Fibroblast of lung (primary cell): ENCODE data around the gene FGA. TPM values are rescaled to one million over a fixed set of nuclear protein-coding genes. Genes with fewer than 3 reads are reported as not detected.

ENCODE experiments used
- DNase-seq, 2 donors: peaks; one replicate each; pipeline versions ENCODE4 v3.0.0 to v3.0.0-alpha.2; 2010; ENCODE audit warnings: low read depth in 2 of 2
- H2AFZ ChIP-seq: 2 replicates; pipeline ENCODE4 v1.5.1; 2012; ENCODE audit warnings: low read length, control low read depth, inconsistent platforms
- H3K27ac ChIP-seq: 2 replicates; pipeline ENCODE4 v1.5.1; 2011; ENCODE audit warnings: low read length, control low read depth; ENCODE audit not compliant: insufficient read depth
- H3K27me3 ChIP-seq: 2 replicates; pipeline ENCODE4 v1.5.1; 2011; ENCODE audit warnings: mild to moderate bottlenecking, low read length; ENCODE audit not compliant: control insufficient read depth, insufficient read depth
- H3K36me3 ChIP-seq: 2 replicates; pipeline ENCODE4 v1.5.1; 2011; ENCODE audit warnings: low read length; ENCODE audit not compliant: control insufficient read depth, insufficient read depth
- H3K4me1 ChIP-seq: 2 replicates; pipeline ENCODE4 v1.5.1; 2011; ENCODE audit warnings: low read length; ENCODE audit not compliant: control insufficient read depth, insufficient read depth; ENCODE audit errors: extremely low read depth
- H3K4me2 ChIP-seq: 2 replicates; pipeline ENCODE4 v1.5.1; 2011; ENCODE audit warnings: low read length, control low read depth; ENCODE audit not compliant: insufficient read depth; ENCODE audit errors: extremely low read depth
- H3K4me3 ChIP-seq, 4 experiments: fragments of 200-600 bp in 1 of 4; sonication (generic) in 1 of 4; replicated peaks in 1 of 4; 2 replicates each; pipeline ENCODE4 v1.5.1; 2011 to 2016; ENCODE audit warnings: low read length in 4 of 4, low read depth in 3 of 4, mild to moderate bottlenecking in 3 of 4, control low read depth in 2 of 4, inconsistent platforms in 1 of 4, mixed read lengths in 1 of 4; ENCODE audit not compliant: insufficient read depth in 1 of 4; ENCODE audit errors: control extremely low read depth in 1 of 4
- H3K79me2 ChIP-seq: 2 replicates; pipeline ENCODE4 v1.5.1; 2012; ENCODE audit warnings: mild to moderate bottlenecking, low read length, inconsistent platforms; ENCODE audit not compliant: control insufficient read depth, insufficient read depth
- H3K9ac ChIP-seq: 2 replicates; pipeline ENCODE4 v1.5.1; 2011; ENCODE audit warnings: mild to moderate bottlenecking, low read length, control low read depth; ENCODE audit not compliant: insufficient read depth
- H3K9me3 ChIP-seq: 2 replicates; pipeline ENCODE4 v1.5.1; 2012; ENCODE audit warnings: low read depth, low read length; ENCODE audit not compliant: control insufficient read depth, insufficient read depth
- H4K20me1 ChIP-seq: 2 replicates; pipeline ENCODE4 v1.5.1; 2011; ENCODE audit warnings: low read length; ENCODE audit not compliant: control insufficient read depth, insufficient read depth; ENCODE audit errors: extremely low read depth
- CTCF ChIP-seq, 2 donors: IDR thresholded peaks in 1 of 2; conservative IDR thresholded peaks in 1 of 2; 1 replicate in 1 of 2; 2 replicates in 1 of 2; pipeline ENCODE4 v1.5.1; 2011 to 2012; ENCODE audit warnings: low read length in 2 of 2, control low read depth in 1 of 2, inconsistent platforms in 1 of 2, low read depth in 1 of 2, mild to moderate bottlenecking in 1 of 2
- EZH2 ChIP-seq: IDR thresholded peaks from 2 replicates; pipeline ENCODE4 v1.5.1; 2012; ENCODE audit warnings: low read length, control low read depth, mild to moderate bottlenecking; ENCODE audit errors: missing control alignments
- polyA plus RNA-seq, 2 donors: library from polyadenylated mRNA; depleted of rRNA in 1 of 2; stranded (reverse) in 1 of 2; unstranded in 1 of 2; fragments of >200 nt; gene quantifications; 2 replicates each; pipeline ENCODE4 v1.2.1, GENCODE V29; 2011 to 2012; ENCODE audit warnings: missing spikeins in 1 of 2
- total RNA-seq: library from RNA; depleted of rRNA; stranded (reverse); fragments of >200 nt; gene quantifications from 2 replicates; pipeline ENCODE4 v1.2.1, GENCODE V29; 2014

Gene FGA
- total and polyA plus RNA-seq, 2 donors (not counting 1 experiment from before 2014, with no cell fraction given), result not detected

GRCh38 chr4:154569028-154569427, 21.5 kb downstream of the FGA start:
- TF ChIP-seq CTCF (conservative IDR thresholded peaks at IDR 0.05 in 1 of 2, IDR thresholded peaks at IDR 0.05 in 1 of 2; ENCODE audit: low read depth in 1 of 2, low read length in 2 of 2), result no peak
- no peak for TF ChIP-seq EZH2
- Histone ChIP-seq H3K4me3 (no peak overlapping the region), H3K36me3 (no peaks in the 10 kb centered on the region), H3K27me3 (no peaks in the 10 kb centered on the region), H3K79me2 (no peaks in the 10 kb centered on the region), H3K4me2 (no peak overlapping the region), H3K9me3 (no peaks in the 10 kb centered on the region), H2AFZ (no peak overlapping the region), H4K20me1 (no peaks in the 10 kb centered on the region), H3K9ac (no peak overlapping the region), H3K4me1 (no peaks in the 10 kb centered on the region), H3K27ac (no peak overlapping the region)
- DNase-seq, result no peak

- Histone ChIP-seq H3K4me3 (no peak overlapping the region), H3K27ac (no peak overlapping the region), H3K36me3 (no peaks in the 10 kb centered on the region), H3K9me3 (no peaks in the 10 kb centered on the region), H3K27me3 (no peaks in the 10 kb centered on the region), H4K20me1 (no peaks in the 10 kb centered on the region), H2AFZ (no peak overlapping the region), H3K9ac (no peak overlapping the region), H3K4me1 (no peaks in the 10 kb centered on the region), H3K4me2 (no peak overlapping the region), H3K79me2 (no peaks in the 10 kb centered on the region)
- peak in 1 of 2 donors; percentile 60 for DNase-seq
- TF ChIP-seq CTCF (conservative IDR thresholded peaks at IDR 0.05 in 1 of 2, IDR thresholded peaks at IDR 0.05 in 1 of 2; ENCODE audit: low read depth in 1 of 2, low read length in 2 of 2) (no peak), EZH2 (no peak)
These were observed 23.8 kb downstream of the FGA start for GRCh38 chr4:154566639-154567204.

GRCh38 chr4:154565704-154566103, 24.8 kb downstream of the FGA start:
- Histone ChIP-seq H3K27me3 (no peaks in the 10 kb centered on the region), H4K20me1 (no peaks in the 10 kb centered on the region), H3K9me3 (no peaks in the 10 kb centered on the region), H3K4me2 (no peak overlapping the region), H3K9ac (no peak overlapping the region), H3K27ac (no peak overlapping the region), H3K4me1 (no peaks in the 10 kb centered on the region), H3K79me2 (no peaks in the 10 kb centered on the region), H3K36me3 (no peaks in the 10 kb centered on the region), H2AFZ (no peak overlapping the region), H3K4me3 (no peak overlapping the region)
- no peak for TF ChIP-seq CTCF (conservative IDR thresholded peaks at IDR 0.05 in 1 of 2, IDR thresholded peaks at IDR 0.05 in 1 of 2; ENCODE audit: low read depth in 1 of 2, low read length in 2 of 2)
- TF ChIP-seq EZH2, result no peak
- no peak for DNase-seq
